GM21447 (cell line): ENCODE measurements around the gene SGCD.

Source experiments
- ATAC-seq: cut with Tn5 transposase; IDR thresholded peaks from one replicate; pipeline ENCODE4 v1.9.1; 2021; ENCODE audit not compliant: unreplicated experiment

The SGCD gene

DNA sequence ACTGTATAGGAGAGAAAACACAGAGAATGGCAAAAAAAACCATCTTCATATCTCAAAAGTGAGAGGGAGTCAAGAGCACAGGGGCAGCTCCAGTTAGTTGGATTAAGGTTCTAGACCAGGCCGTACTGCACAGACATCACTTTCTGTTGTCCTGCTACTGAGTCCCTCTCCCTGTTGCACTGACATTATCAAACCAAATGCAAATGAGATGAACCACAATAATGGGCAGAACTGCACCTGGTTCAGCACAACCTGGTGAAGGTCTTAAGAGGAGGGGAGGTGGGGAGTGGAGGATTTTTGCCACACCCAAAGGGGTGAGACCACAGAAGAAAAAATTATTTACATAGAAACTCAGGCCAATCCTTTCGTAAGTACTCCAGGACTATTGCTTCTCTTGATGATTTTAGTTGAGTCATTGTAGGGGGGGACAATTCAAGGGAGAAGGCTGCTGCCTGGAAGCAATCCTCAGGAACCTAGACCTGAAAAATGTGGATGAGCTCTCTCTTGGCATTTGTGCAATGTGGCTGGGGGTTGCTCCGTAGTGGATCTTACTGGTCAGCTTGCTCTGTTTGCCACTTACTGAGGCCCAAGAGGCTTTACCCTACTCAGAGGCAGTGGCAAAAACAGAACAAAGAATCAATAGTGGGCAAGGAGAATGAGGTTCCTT lies 428.6 kb downstream of the SGCD start:
- ATAC-seq = no peak

DNA sequence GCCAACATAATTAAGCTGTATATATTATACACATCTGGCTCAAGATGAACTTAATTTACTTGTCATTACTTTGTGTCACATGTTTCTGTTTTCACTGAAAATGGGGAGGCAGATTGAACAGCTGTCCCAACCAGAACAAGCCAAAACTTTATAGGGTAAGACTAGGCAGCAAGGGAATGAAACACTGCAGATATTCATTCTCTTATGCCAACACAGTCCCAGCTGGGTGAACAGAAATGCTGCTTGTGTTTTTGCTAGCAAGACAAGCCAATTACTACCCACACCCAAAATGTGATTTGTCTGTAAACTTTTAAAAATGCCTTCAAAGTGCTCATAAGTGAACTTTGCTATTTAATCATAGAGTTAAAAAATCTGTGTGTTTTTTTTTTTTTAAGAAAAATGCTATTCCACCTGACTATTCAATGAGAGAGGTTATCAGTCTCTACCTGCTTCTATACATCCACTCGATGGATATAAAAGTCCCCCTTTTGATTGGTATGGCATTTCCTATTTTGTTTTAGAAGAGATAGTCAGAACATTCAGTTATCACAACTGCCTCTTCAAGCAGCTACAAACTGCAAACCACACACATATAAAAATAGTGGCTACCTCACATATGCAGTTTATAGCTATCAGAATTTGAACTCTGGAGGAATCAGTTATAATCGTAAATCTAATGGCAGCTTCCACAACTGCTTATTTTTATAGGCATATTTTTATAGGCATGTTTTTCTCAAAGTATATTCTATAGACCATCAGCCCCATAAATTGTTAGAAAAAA lies 431.2 kb downstream of the SGCD start:
- no peak for ATAC-seq

DNA sequence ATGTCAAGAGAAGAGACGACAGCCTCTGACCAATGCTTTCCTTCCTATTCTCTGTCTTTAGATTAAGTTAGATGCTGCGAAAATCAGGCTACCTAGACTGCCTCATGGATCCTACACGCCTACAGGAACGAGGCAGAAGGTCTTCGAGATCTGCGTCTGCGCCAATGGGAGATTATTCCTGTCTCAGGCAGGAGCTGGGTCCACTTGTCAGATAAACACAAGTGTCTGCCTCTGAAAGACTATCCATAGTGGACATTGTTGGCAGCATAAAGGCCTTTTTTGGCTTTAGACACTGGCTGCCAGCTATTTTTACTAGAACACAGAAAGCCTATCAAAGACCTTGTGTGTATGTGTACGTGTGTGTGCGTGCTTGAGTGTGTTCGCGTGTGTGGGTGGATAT lies 432.2 kb downstream of the SGCD start:
- no peak for ATAC-seq

GRCh38 chr5:156762771-156763170 lies 435.8 kb downstream of the SGCD start:
- ATAC-seq = no peak

DNA sequence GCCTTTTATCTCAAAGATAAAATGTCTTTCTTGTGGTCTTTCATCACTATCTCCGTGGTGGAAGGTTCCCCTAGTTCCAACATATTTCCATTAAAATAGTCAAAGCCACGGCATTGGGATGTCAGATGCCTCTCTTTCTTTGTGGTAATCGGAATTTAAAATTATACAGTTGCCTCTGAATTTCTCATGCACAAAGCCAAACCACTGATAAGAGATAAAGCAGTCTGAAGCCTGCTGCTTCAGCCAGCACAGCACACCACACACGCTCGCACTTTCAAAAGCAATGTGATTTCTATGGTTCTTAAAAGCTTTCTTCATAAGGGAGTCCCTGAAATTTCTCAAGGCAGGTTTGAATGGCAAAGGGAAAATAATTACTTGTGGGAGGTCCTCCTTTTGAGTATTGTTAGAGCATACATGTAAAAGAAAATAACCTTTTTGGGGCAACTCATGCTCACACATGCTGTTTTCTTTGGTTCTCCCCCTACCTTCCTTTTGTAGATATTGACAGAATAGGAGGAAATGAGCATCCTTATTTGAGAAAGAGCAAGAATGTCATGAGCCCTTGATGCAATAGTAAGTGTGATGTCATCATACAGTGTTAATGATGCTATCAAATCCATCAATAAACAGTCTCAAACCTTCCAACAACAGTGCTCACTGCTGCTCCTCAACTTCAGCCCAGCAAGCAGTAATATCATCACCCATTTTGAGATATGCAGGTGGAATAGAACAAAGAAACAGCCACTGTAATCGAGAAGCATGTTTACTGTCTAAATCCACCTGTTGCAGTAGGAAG lies 437.4 kb downstream of the SGCD start:
- no peak for ATAC-seq

DNA sequence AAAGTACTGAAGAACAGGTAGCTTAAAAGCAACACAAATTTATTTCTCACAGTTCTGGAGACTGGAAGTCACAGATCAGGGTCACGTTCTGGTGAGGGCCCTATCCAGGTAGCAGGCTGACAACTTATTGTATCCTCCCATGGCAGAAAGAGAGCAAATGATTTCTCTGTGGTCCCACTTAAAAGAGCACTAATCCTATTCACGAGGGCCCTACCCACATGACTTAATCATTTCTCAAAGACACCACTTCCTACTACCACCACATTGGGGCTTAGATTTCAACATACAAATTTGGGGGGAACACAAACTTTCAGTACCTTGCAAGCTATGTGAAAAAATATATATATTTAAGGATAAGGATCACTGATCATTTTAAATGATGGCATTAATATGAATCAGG lies 447.3 kb downstream of the SGCD start:
- ATAC-seq = no peak

GRCh38 chr5:156778139-156778706 lies 451.3 kb downstream of the SGCD start:
- no peak for ATAC-seq

DNA sequence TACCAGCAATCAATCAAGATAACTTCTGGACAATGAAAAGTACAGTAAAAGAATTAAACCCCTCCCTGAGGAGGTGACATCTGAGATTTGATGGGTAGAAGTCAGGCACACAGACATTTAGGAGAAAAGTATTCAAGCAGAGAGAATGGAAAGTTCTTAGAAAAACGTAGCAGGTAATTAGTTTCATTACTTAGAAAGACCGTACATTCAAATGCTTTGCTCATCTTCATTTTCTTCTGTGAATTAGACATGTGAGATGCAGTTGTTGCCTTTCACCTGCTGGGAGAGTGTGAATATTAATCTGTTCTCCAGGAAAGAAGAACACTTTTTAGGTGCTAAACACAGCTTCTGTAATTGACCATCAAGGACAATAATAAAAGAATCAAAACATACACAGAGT lies 451.8 kb downstream of the SGCD start:
- no peak for ATAC-seq

GRCh38 chr5:156779436-156779835 lies 452.5 kb downstream of the SGCD start:
- ATAC-seq = no peak

DNA sequence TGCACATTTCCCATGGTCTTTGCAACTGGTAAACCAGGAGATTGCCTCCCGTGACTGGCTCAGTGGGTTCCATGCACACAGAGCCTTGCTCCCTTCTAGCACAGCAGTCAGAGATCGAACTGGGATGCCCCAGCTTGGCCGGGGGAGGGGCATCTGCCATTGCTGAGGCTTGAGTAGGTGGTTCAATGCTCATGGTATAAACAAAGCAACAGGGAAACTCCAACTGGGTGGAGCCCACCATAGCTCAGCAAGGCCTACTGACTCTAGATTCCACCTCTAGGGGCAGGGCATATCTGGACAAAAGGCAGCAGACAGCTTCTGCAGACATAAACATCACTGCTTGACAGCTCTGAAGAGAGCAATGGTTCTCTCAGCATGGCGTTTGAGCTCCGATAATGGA lies 456.1 kb downstream of the SGCD start:
- ATAC-seq = no peak

GRCh38 chr5:156794687-156795086 lies 467.7 kb downstream of the SGCD start:
- ATAC-seq = no peak

DNA sequence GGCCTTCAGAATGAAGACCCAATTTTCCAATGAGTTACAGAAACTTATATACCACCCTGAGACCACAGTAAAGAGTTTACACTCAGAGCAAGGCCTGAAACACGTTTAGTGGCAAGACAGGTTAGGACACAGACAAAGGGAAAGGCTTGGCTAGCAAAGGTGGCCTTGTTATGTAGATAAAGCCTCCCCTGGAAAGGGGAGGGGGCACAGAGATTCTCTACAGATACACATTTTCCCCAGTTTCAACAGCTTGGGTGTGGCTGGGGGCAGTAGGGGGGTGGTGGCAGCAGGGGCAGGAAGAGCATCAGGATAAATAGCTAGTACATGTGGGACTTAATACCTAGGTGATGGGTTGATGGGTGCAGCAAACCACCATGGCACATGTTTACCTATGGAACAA lies 471.2 kb downstream of the SGCD start:
- ATAC-seq = no peak

DNA sequence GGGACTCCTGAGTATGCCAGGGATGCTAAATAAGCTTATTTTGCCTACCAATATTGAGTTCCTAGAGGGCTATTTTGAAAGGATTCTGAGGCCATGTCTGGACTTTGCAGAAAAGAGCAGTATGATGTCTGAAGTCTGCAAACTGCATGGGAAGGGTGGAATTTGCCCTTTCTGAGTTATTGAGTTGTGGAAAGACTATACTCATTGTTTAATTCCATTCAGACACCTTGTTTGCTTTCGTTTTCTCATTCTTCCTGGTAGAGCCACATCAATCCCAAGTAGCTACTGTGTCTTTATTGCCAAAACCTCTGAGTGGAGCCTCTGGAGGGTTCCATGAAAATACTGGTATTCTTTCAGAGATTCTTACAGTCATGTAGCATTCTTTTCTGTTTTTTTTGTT lies 472.2 kb downstream of the SGCD start:
- ATAC-seq = no peak

- no peak for ATAC-seq
These were observed 474.0 kb downstream of the SGCD start for GRCh38 chr5:156800929-156801328.

GRCh38 chr5:156802501-156802900 lies 475.5 kb downstream of the SGCD start:
- ATAC-seq = no peak

DNA sequence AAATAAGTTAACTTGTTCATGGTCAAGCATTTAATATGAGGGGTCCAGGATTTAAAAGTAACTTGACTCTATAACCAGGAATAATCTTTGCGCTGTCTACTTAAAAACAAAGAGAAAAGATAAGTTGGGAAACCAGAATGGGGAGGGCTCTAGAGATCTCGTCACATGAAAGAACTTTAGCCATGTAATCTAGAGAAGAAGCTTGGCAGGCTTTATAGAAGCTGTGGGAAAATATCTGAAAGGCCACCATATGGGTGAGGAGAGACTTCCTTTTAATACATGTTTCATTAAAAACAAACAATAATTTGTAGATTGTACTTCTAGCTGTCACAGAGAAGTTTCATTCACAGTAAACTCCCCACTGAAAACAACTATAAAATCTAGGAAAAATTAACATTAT lies 476.4 kb downstream of the SGCD start:
- no peak for ATAC-seq

- no peak for ATAC-seq
These were observed 486.0 kb downstream of the SGCD start for GRCh38 chr5:156812959-156813358.

DNA sequence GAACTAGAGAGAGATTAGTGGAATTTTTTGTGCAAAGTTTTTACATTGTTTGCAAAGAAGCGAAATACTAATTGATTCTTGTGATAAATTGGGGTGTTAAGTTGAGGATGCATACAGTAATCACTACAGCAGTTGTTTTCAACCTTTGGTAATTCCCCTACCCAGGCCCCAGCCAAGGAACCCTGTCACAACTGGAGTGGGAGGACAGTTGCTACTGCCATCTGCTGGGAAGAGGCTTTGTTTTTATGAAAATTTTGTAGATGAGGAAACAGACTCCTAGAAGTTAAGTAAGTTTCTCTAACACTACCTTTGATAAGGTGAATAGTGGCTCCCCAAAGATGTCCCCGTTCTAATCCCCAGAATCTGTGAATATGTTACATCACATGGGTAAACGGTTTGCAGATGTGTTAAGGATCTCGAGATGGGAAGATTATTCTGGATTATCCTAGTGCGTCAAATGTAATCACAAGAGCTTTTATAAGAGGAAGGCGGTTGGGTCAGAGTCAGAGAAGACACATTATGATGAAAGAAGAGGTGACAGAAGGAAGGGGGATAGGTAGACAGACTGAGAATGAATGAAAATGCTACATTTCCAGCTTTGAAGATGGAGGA lies 489.1 kb downstream of the SGCD start:
- peak; percentile 64 for ATAC-seq
